Measurements from ENCODE around the gene HOXD4. TPM values are rescaled to one million over a fixed set of nuclear protein-coding genes. Genes with fewer than 3 reads are reported as not detected.

HOXD4 gene
- total RNA-seq, 4 donors from 2014 or later: 1.5 to 20.7 (median 6.4) TPM

DNA sequence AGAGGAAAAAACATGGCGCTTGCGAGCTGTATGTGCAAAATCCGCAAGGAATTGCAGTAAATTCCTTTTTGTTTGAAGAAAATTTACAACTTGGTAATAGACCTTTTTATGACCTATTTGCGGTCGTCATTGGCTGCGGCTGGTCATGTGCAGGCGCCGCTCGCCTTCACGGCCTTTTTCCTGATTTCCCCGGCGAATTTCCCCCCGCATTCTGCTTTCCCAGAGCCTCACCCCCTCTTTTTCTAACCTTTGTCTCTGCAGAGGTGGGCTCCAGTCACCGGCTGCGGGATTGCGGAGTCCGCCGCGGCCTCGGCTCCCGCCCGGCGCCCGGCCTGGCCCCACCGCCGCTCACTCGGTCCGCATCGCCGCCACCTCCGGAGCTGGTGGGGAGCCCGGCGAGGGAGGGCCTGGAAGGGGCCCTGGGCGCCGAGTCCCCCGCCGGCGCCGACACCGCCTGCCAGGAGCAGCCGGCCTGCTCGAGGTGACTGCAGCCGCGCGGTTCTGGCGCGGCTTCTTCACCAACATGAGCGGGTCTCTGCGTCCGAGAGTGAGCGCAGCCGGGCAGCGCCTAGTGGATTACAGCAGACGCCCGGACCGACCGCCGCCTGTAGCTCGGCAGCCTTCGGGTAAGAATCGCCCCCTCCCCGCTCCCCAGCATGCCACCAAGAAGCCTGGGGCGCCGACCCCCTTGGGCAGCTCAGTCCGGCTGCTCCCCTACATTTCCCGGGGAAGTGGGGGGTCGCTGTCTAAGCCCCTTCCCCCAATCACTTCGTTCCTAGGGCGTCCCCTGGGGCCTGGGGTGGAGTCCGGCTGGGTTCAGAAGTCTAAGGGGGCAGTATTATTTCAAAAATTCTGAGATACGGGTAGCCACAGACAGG, 14.7 kb upstream of the HOXD4 start:
- TF ChIP-seq, protein P1, sequence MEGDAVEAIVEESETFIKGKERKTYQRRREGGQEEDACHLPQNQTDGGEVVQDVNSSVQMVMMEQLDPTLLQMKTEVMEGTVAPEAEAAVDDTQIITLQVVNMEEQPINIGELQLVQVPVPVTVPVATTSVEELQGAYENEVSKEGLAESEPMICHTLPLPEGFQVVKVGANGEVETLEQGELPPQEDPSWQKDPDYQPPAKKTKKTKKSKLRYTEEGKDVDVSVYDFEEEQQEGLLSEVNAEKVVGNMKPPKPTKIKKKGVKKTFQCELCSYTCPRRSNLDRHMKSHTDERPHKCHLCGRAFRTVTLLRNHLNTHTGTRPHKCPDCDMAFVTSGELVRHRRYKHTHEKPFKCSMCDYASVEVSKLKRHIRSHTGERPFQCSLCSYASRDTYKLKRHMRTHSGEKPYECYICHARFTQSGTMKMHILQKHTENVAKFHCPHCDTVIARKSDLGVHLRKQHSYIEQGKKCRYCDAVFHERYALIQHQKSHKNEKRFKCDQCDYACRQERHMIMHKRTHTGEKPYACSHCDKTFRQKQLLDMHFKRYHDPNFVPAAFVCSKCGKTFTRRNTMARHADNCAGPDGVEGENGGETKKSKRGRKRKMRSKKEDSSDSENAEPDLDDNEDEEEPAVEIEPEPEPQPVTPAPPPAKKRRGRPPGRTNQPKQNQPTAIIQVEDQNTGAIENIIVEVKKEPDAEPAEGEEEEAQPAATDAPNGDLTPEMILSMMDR (IDR thresholded peaks at IDR 0.05; ENCODE audit: low read depth): no peak

- TF ChIP-seq, protein P1 (IDR thresholded peaks at IDR 0.05; ENCODE audit: low read depth): no peak
Measured at GRCh38 chr2:176137252-176137580, 14.1 kb upstream of the HOXD4 start.

GRCh38 chr2:176137906-176138305, 13.4 kb upstream of the HOXD4 start:
- TF ChIP-seq, protein P1 (IDR thresholded peaks at IDR 0.05; ENCODE audit: low read depth): no peak

GRCh38 chr2:176138526-176138922, 12.8 kb upstream of the HOXD4 start:
- TF ChIP-seq, protein P1 (IDR thresholded peaks at IDR 0.05; ENCODE audit: low read depth): no peak

- TF ChIP-seq, protein P1 (IDR thresholded peaks at IDR 0.05; ENCODE audit: low read depth): no peak
Measured at GRCh38 chr2:176138923-176139660, 12.3 kb upstream of the HOXD4 start.

DNA sequence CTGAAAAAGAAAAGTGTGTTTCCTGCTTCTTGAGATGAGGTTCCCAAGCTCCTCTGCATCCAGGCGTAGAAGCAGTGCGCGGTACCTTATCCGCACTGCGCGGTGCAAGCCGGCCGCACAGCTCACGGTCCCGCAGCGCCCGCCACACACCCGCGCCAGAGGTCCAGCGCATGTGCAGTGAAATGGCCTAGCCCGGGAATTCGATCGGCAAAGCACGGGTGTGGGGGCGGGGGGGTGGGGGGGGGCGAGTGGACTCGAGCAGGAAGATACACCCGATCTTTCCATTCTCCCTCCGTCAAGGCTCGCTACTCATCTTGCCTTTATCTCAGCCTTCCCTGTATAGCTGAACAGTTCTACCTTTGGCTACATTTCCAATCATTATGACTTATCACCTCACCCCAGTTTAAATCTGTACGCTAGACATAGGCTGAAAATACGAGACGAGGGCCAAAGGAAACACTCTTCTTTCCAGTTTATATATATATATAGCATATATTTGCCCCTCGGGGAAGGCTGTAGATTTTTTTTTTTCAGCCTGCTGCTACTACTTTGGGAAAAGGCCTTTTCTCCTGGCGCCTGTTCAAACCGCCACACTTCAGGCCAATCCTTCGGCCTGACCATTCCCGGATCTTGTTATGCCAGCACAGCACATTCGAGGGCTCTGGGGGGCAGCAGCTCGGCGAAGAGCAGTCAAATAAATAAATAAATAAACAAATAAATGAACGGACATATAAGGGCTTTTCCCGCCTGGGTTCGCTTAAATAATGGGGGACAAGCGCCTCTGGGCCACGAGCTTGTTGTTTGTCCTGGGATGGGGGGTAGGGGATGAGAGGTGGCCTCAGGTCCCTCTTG, 11.5 kb upstream of the HOXD4 start:
- TF ChIP-seq, protein P1 (IDR thresholded peaks at IDR 0.05; ENCODE audit: low read depth): no peak

Measured in subcutaneous adipose tissue (tissue), 4 donors.